Tongue (tissue), 2 donors: ENCODE data around the gene NEMF. TPM values are rescaled to one million over a fixed set of nuclear protein-coding genes. Genes with fewer than 3 reads are reported as not detected.
A peak's percentile ranks its signal among the peaks of the same experiment; 100 is the strongest.
"Not testable (repeated sequence)": the region's sequence is repeated elsewhere in the genome, so short reads cannot be mapped to it uniquely, and the experiment has no call there.

Experiments used
- DNase-seq: peaks from one replicate; pipeline ENCODE4 v3.0.0-alpha.2; 2015
- total RNA-seq: library from RNA; depleted of rRNA; stranded (reverse); fragments of >200 nt; gene quantifications from one replicate; pipeline ENCODE4 v1.2.3, GENCODE V29; 2014

NEMF gene, protein sequence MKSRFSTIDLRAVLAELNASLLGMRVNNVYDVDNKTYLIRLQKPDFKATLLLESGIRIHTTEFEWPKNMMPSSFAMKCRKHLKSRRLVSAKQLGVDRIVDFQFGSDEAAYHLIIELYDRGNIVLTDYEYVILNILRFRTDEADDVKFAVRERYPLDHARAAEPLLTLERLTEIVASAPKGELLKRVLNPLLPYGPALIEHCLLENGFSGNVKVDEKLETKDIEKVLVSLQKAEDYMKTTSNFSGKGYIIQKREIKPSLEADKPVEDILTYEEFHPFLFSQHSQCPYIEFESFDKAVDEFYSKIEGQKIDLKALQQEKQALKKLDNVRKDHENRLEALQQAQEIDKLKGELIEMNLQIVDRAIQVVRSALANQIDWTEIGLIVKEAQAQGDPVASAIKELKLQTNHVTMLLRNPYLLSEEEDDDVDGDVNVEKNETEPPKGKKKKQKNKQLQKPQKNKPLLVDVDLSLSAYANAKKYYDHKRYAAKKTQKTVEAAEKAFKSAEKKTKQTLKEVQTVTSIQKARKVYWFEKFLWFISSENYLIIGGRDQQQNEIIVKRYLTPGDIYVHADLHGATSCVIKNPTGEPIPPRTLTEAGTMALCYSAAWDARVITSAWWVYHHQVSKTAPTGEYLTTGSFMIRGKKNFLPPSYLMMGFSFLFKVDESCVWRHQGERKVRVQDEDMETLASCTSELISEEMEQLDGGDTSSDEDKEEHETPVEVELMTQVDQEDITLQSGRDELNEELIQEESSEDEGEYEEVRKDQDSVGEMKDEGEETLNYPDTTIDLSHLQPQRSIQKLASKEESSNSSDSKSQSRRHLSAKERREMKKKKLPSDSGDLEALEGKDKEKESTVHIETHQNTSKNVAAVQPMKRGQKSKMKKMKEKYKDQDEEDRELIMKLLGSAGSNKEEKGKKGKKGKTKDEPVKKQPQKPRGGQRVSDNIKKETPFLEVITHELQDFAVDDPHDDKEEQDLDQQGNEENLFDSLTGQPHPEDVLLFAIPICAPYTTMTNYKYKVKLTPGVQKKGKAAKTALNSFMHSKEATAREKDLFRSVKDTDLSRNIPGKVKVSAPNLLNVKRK
- 93.7 TPM for total RNA-seq

- DNase-seq: peak; percentile 97
Measured at GRCh38 chr14:49852301-49853157, at the start of gene NEMF. TSS of gene NEMF (minus strand) at chr14:49852788. CDS start at chr14:49852753, 35 bp downstream.

DNA sequence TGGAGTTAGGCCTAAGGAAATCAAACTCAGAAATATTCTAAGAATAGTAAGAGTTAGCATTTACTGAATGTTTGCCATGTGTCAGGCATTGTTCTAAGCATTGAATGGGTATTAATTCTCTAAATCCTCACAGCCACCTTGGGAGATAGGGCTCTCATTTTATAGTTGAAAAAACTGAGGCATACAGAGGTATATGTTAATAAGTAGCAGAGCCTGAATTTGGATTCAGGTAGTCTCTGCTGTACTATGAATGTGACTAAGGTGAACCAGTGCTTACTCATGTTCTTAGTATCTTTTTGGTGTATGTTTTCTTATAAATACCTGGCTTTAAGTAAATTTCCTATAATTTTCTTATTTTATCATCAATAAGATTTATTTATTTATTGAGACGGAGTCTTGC is 48.4 kb upstream of the NEMF start:
- no peak for DNase-seq

- no peak for DNase-seq
Measured at GRCh38 chr14:49898485-49898884, 45.9 kb upstream of the NEMF start.

DNA sequence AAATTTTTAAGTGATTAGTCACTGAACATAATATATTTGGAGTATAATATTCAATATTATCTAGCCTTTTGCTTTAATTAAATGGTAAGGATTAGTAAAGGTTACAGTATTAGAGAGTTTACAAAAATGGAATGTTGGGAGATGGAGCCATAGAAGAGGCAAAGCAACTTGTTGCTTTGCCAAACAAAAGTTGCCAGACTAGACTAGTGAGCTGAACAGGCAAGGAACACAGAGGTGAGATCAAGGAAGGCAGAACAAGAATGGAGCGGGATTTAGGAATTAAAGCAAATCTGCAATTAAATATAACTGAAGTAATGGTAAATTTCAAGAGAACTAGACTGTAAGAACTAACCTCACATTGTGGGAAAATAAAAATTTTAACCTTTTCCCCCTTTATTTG is 45.4 kb upstream of the NEMF start:
- DNase-seq: peak; percentile 50

GRCh38 chr14:49897414-49897813 is 44.8 kb upstream of the NEMF start:
- no peak for DNase-seq

- DNase-seq: no peak
Measured at GRCh38 chr14:49896966-49897365, 44.4 kb upstream of the NEMF start.

GRCh38 chr14:49896272-49896671 is 43.7 kb upstream of the NEMF start:
- DNase-seq: not testable (repeated sequence)

- DNase-seq: no peak
Measured at GRCh38 chr14:49895480-49895879, 42.9 kb upstream of the NEMF start.

DNA sequence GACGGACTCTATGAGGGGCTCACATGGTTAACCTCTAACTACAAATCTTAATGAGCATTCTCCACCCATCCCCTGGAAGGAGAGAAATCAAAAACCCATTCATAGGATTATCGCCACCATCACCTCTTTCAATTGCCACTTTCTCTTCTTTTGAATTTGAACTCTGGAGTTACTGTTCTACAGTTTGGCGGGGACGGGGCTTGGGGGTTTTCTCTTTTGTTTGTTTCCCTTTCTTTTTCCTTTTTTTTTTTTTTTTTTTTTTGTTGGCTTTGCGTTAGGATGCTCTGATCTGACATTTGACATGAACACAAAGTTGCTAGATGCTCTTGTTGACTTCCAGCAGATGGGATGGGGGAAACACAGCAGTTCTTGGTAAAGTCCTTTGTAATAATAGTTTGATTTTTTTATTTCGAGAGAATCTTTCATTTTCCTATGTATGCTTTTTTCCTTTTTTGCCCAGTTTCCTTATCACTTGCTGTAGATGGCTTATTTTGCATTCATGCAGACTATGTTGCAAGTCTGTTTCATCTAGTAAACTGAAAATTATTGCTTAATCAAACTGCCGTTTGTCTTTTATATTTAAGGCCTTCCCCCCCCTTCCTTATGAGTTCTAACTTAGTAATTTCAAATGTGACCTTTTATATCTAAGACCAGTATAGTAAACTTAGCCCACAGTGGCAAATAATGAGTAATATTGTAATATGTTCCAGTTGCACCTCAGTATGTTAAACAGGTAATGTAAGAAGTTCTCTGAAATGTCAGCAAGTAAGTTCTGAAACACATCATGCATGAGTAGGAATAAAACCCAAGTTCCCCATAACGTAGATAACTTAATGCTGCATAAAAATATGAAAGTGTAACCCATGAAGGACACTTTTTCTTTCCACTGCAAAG is 41.9 kb upstream of the NEMF start:
- not testable (repeated sequence) for DNase-seq

DNA sequence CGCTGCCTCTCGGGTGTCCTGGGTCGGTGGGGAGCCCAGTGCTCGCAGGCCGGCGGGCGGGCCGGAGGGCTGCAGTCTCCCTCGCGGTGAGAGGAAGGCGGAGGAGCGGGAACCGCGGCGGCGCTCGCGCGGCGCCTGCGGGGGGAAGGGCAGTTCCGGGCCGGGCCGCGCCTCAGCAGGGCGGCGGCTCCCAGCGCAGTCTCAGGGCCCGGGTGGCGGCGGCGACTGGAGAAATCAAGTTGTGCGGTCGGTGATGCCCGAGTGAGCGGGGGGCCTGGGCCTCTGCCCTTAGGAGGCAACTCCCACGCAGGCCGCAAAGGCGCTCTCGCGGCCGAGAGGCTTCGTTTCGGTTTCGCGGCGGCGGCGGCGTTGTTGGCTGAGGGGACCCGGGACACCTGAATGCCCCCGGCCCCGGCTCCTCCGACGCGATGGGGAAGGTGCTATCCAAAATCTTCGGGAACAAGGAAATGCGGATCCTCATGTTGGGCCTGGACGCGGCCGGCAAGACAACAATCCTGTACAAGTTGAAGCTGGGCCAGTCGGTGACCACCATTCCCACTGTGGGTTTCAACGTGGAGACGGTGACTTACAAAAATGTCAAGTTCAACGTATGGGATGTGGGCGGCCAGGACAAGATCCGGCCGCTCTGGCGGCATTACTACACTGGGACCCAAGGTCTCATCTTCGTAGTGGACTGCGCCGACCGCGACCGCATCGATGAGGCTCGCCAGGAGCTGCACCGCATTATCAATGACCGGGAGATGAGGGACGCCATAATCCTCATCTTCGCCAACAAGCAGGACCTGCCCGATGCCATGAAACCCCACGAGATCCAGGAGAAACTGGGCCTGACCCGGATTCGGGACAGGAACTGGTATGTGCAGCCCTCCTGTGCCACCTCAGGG is 41.0 kb upstream of the NEMF start:
- DNase-seq: no peak

GRCh38 chr14:49892636-49893308 is 40.2 kb upstream of the NEMF start, which contains the start of gene ARF6:
TSS of gene ARF6 (plus strand) at chr14:49893082. CDS start at chr14:49893737, 655 bp downstream.
- peak; percentile 99 for DNase-seq

DNA sequence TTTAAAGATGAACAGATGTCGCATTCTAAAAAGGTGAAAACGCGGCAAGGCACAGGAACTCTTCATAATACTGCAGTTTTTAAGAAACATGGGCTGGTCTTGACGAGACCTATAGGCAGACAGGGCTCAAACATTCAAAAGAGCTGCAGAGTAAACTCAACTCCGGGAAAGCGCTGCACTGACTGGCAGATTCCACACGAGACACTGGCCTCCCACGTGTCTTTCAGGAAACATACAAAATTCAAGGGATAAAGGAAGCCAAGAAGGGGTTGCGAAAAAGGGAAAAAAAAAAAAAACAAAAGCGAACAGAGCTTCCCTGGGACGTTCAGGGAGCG is 39.7 kb upstream of the NEMF start:
- peak; percentile 94 for DNase-seq

DNA sequence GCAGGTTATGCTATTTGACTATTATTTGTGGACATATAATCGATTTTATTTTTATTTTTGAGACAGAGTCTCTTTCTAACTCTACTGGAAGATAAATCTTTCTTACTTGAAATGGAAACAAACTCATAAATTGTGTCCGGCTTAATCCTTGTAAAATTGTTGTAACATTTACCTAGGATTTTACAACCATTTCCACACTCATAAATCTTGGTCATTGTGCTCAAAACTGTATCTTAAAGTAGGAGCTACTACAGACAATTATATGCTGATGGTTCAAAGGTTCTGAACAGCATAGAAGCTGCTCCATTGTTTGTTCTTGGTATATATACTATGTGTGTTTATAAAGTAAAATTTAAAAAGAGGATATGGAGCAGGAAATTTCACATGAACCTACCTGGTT is 35.7 kb upstream of the NEMF start:
- no peak for DNase-seq

- no peak for DNase-seq
Measured at GRCh38 chr14:49886523-49886922, 33.9 kb upstream of the NEMF start.

GRCh38 chr14:49882826-49883694 is 30.5 kb upstream of the NEMF start:
- no peak for DNase-seq

GRCh38 chr14:49881350-49882001 is 28.9 kb upstream of the NEMF start:
- DNase-seq: no peak

DNA sequence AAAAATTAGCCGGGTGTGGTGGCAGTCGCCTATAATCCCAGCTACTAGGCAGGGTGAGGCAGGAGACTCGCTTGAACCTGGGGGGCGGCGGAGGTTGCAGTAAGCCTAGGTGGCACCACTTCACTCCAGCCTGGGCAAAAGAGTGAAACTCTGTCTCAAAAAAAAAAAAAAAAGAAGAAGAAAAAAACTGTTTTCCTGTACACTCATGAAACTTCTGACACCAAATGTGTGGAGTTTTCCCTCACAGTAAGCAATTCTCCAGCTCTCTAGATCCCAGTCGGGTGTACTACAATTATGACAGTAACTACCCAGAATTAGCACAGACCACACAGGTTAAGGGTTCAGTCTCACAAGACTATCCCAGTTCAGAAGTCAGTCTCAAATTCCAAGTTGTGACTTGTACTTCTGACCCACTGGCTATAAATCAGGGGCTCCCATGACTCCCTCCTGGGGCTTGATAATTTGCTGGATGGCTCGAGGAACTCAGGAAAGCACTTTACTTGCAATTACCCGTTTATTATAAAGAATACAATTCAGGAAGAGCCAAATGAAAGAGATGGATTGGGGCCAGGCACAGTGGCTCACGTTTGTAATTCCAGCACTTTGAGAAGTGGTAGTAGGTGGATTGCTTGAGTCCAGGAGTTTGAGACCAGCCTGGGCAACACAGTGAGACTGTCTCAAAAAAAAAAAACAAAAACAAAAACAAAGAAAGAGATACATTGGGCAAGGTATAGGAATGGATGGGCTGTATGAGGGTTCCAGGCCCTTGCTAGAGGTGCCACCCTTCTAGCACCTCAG is 27.9 kb upstream of the NEMF start:
- DNase-seq: no peak
